H9 (cell line): ENCODE results near the gene ITGB2. TPM values are rescaled to one million over a fixed set of nuclear protein-coding genes. Genes with fewer than 3 reads are reported as not detected.

Source experiments
- DNase-seq: peaks from one replicate; pipeline ENCODE4 v3.0.0-alpha.2; 2017
- H2AFZ ChIP-seq: one replicate; pipeline ENCODE4 v1.6.1; 2013; ENCODE audit warnings: mild to moderate bottlenecking, low read length, control low read depth, moderate library complexity
- H2AK5ac ChIP-seq: 2 replicates; pipeline ENCODE4 v1.6.1; 2013; ENCODE audit warnings: low read length, control low read depth, mixed read lengths; ENCODE audit not compliant: insufficient read length
- H2BK120ac ChIP-seq: one replicate; pipeline ENCODE4 v1.6.1; 2013; ENCODE audit warnings: low read depth, mild to moderate bottlenecking, low read length, control low read depth, inconsistent platforms; ENCODE audit not compliant: poor library complexity, severe bottlenecking
- H2BK12ac ChIP-seq: 2 replicates; pipeline ENCODE4 v1.6.1; 2013; ENCODE audit warnings: low read length, control low read depth, mixed read lengths, low read depth; ENCODE audit not compliant: insufficient read length
- H2BK15ac ChIP-seq: 2 replicates; pipeline ENCODE4 v1.6.1; 2013; ENCODE audit warnings: low read depth, low read length, control low read depth
- H2BK20ac ChIP-seq: one replicate; pipeline ENCODE4 v1.6.1; 2013; ENCODE audit warnings: low read depth, mild to moderate bottlenecking, low read length, control low read depth, inconsistent platforms; ENCODE audit not compliant: poor library complexity, severe bottlenecking
- H2BK5ac ChIP-seq: 2 replicates; pipeline ENCODE4 v1.6.1; 2013; ENCODE audit warnings: low read length, control low read depth, mixed read lengths; ENCODE audit not compliant: insufficient read length
- H3K14ac ChIP-seq: 2 replicates; pipeline ENCODE4 v1.6.1; 2013; ENCODE audit warnings: low read length, control low read depth; ENCODE audit not compliant: insufficient read depth
- H3K18ac ChIP-seq: 2 replicates; pipeline ENCODE4 v1.6.1; 2013; ENCODE audit warnings: low read depth, mild to moderate bottlenecking, mixed read lengths, low read length, control low read depth; ENCODE audit not compliant: insufficient read length
- H3K23ac ChIP-seq: 2 replicates; pipeline ENCODE4 v1.6.1; 2013; ENCODE audit warnings: low read length, control low read depth, mixed read lengths, low read depth; ENCODE audit not compliant: insufficient read length
- H3K23me2 ChIP-seq: 2 replicates; pipeline ENCODE4 v1.6.1; 2013; ENCODE audit warnings: low read depth, mild to moderate bottlenecking, mixed read lengths, low read length, control low read depth; ENCODE audit not compliant: insufficient read length, poor library complexity, severe bottlenecking
- H3K27ac ChIP-seq: 2 replicates; pipeline ENCODE4 v1.5.1; 2013; ENCODE audit warnings: low read length, control low read depth, mixed read lengths, low read depth; ENCODE audit not compliant: insufficient read length
- H3K27me3 ChIP-seq: 2 replicates; pipeline ENCODE4 v1.6.1; 2013; ENCODE audit warnings: low read length, control low read depth, inconsistent platforms; ENCODE audit not compliant: insufficient read depth
- H3K4ac ChIP-seq: 2 replicates; pipeline ENCODE4 v1.6.1; 2013; ENCODE audit warnings: low read depth, mild to moderate bottlenecking, control low read depth, inconsistent platforms, low read length, moderate library complexity
- H3K4me1 ChIP-seq: 2 replicates; pipeline ENCODE4 v1.6.1; 2013; ENCODE audit warnings: low read length, control low read depth, inconsistent platforms; ENCODE audit not compliant: insufficient read depth
- H3K4me2 ChIP-seq: 2 replicates; pipeline ENCODE4 v1.6.1; 2013; ENCODE audit warnings: low read length, control low read depth, mixed read lengths; ENCODE audit not compliant: insufficient read length, insufficient read depth
- H3K56ac ChIP-seq: 2 replicates; pipeline ENCODE4 v1.6.1; 2013; ENCODE audit warnings: low read depth, mild to moderate bottlenecking, mixed read lengths, low read length, control low read depth; ENCODE audit not compliant: insufficient read length
- H3K79me1 ChIP-seq: 2 replicates; pipeline ENCODE4 v1.6.1; 2013; ENCODE audit warnings: low read depth, mild to moderate bottlenecking, moderate library complexity, low read length, control low read depth, inconsistent platforms; ENCODE audit not compliant: insufficient read depth, poor library complexity, severe bottlenecking
- H3K79me2 ChIP-seq: 2 replicates; pipeline ENCODE4 v1.6.1; 2013; ENCODE audit warnings: low read length, control low read depth, inconsistent platforms; ENCODE audit not compliant: insufficient read depth
- H3K9ac ChIP-seq: 2 replicates; pipeline ENCODE4 v1.6.1; 2013; ENCODE audit warnings: low read length, control low read depth, mixed read lengths; ENCODE audit not compliant: insufficient read length; ENCODE audit errors: extremely low read depth
- H3K9me3 ChIP-seq: one replicate; pipeline ENCODE4 v1.6.1; 2013; ENCODE audit warnings: low read depth, low read length, inconsistent platforms; ENCODE audit not compliant: control insufficient read depth
- H3T11ph ChIP-seq: one replicate; pipeline ENCODE4 v1.6.1; 2013; ENCODE audit warnings: mild to moderate bottlenecking, low read length, control low read depth, inconsistent platforms
- H4K20me1 ChIP-seq: one replicate; pipeline ENCODE4 v1.6.1; 2013; ENCODE audit not compliant: control insufficient read depth, insufficient read length, insufficient read depth
- H4K5ac ChIP-seq: 2 replicates; pipeline ENCODE4 v1.6.1; 2013; ENCODE audit warnings: low read depth, mild to moderate bottlenecking, mixed read lengths, low read length, control low read depth; ENCODE audit not compliant: insufficient read length
- H4K8ac ChIP-seq: replicated peaks from 2 replicates; pipeline ENCODE4 v1.6.1; 2013; ENCODE audit warnings: low read length, control low read depth, mixed read lengths, low read depth; ENCODE audit not compliant: insufficient read length
- H4K91ac ChIP-seq: 2 replicates; pipeline ENCODE4 v1.6.1; 2013; ENCODE audit warnings: low read depth, mild to moderate bottlenecking, moderate library complexity, mixed read lengths, low read length, control low read depth; ENCODE audit not compliant: insufficient read length
- H3K27ac Mint-ChIP-seq, 3 experiments: 2 replicates in 2 of 3; 3 replicates in 1 of 3; pipeline ENCODE4 v1.8.0; 2020 to 2021; ENCODE audit warnings: mixed read lengths in 3 of 3, mild to moderate bottlenecking in 1 of 3, moderate library complexity in 1 of 3
- H3K27me3 Mint-ChIP-seq: 2 replicates; pipeline ENCODE4 v1.8.0; 2021; ENCODE audit warnings: low read depth, mild to moderate bottlenecking, moderate library complexity, mixed read lengths
- H3K36me3 Mint-ChIP-seq, 3 experiments: 2 replicates in 2 of 3; 3 replicates in 1 of 3; pipeline ENCODE4 v1.8.0; 2020 to 2021; ENCODE audit warnings: low read depth in 3 of 3, mixed read lengths in 3 of 3; ENCODE audit not compliant: insufficient read depth in 1 of 3
- H3K4me1 Mint-ChIP-seq, 2 experiments: 2 replicates each; pipeline ENCODE4 v1.8.0; 2020; ENCODE audit warnings: mixed read lengths in 2 of 2
- H3K4me3 Mint-ChIP-seq, 2 experiments: 2 replicates in 1 of 2; 3 replicates in 1 of 2; pipeline ENCODE4 v1.8.0; 2020 to 2021; ENCODE audit warnings: mild to moderate bottlenecking in 2 of 2, mixed read lengths in 2 of 2, moderate library complexity in 1 of 2
- H3K9me3 Mint-ChIP-seq, 2 experiments: 2 replicates in 1 of 2; 3 replicates in 1 of 2; pipeline ENCODE4 v1.8.0; 2020; ENCODE audit warnings: mild to moderate bottlenecking in 2 of 2, mixed read lengths in 2 of 2, moderate library complexity in 1 of 2
- WGBS: extraction: QIAGEN DNeasy Blood & Tissue Kit; methylation state at CpG from one replicate; pipeline ENCODE4 v1.1.7; 2013; ENCODE audit warnings: missing lambda C conversion rate, low lambda C conversion rate, mixed read lengths; ENCODE audit not compliant: insufficient read length; ENCODE audit errors: extremely low coverage; 5-methylcytosine and 5-hydroxymethylcytosine counted together
- total RNA-seq: library from RNA; stranded (reverse); gene quantifications from 2 replicates; pipeline ENCODE4 v1.2.1, GENCODE V29; 2021
- TF ChIP-seq, protein P1 (sequence below): fragments of 200-600 bp; sonication (generic); conservative IDR thresholded peaks from 3 replicates; pipeline ENCODE4 v1.8.0; 2021; ENCODE audit warnings: antibody characterized with exemption, mild to moderate bottlenecking

ITGB2 gene
- total RNA-seq, 1 experiment from 2014 or later = 1.1 TPM

GRCh38 chr21:44911384-44912157, 9.1 kb downstream of the ITGB2 start:
- whole genome bisulfite sequencing = no CpG with 5 or more reads among the region's 19 CpGs
- H3K4ac ChIP-seq = no peak overlapping the region

More at GRCh38 chr21:44911384-44912157, 9.1 kb downstream of the ITGB2 start:
- Histone ChIP-seq H3K23ac (no peak overlapping the region), H3K4me2 (no peak overlapping the region), H2BK120ac (no peak overlapping the region), H2BK20ac (no peak overlapping the region), H4K91ac (no peak overlapping the region), H3K18ac (no peak overlapping the region), H2AK5ac (no peak overlapping the region), H3K9me3 (no peaks in the 10 kb centered on the region), H3K4me1 (no peaks in the 10 kb centered on the region), H2BK12ac (no peak overlapping the region), H3K23me2 (no peaks in the 10 kb centered on the region), H3K56ac (no peak overlapping the region), H3K79me2 (no peaks in the 10 kb centered on the region), H2AFZ (no peak overlapping the region), H2BK5ac (no peak overlapping the region), H3K9ac (no peak overlapping the region), H2BK15ac (no peak overlapping the region), H4K5ac (no peak overlapping the region), H3K27me3 (no peaks in the 10 kb centered on the region; the same call in 1 of the 2 replicates), H3K14ac (no peak overlapping the region), H3K27ac (no peak overlapping the region), H3T11ph (no peak overlapping the region), H3K79me1 (no peaks in the 10 kb centered on the region), H4K20me1 (no peaks in the 10 kb centered on the region), H4K8ac (no peak overlapping the region)
- no peak for DNase-seq
- H3K4me3 Mint-ChIP-seq = 0 out of 5 replicates have a peak overlapping the region, but pooled peaks of 1 of the 2 experiments have one; percentile 27
- peaks cover 0 to 4% of the 10 kb centered on the region in 2 experiments; a peak in 1 of 5 replicates for H3K9me3 Mint-ChIP-seq
- no peaks in the 10 kb centered on the region for H3K36me3 Mint-ChIP-seq
- TF ChIP-seq, protein P1, sequence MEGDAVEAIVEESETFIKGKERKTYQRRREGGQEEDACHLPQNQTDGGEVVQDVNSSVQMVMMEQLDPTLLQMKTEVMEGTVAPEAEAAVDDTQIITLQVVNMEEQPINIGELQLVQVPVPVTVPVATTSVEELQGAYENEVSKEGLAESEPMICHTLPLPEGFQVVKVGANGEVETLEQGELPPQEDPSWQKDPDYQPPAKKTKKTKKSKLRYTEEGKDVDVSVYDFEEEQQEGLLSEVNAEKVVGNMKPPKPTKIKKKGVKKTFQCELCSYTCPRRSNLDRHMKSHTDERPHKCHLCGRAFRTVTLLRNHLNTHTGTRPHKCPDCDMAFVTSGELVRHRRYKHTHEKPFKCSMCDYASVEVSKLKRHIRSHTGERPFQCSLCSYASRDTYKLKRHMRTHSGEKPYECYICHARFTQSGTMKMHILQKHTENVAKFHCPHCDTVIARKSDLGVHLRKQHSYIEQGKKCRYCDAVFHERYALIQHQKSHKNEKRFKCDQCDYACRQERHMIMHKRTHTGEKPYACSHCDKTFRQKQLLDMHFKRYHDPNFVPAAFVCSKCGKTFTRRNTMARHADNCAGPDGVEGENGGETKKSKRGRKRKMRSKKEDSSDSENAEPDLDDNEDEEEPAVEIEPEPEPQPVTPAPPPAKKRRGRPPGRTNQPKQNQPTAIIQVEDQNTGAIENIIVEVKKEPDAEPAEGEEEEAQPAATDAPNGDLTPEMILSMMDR = peak; percentile 53
- peaks cover 8% of the 10 kb centered on the region for H3K27me3 Mint-ChIP-seq
- H3K27ac Mint-ChIP-seq = no peak overlapping the region
- peaks cover 0 to 9% of the 10 kb centered on the region in 2 experiments; a peak in 2 of 4 replicates for H3K4me1 Mint-ChIP-seq
